EL (cell line): Measurements from ENCODE around the gene COX6B2.

Source experiments
- DNase-seq: peaks from one replicate; pipeline ENCODE4 v3.0.0-alpha.2; 2016

COX6B2 gene

DNA sequence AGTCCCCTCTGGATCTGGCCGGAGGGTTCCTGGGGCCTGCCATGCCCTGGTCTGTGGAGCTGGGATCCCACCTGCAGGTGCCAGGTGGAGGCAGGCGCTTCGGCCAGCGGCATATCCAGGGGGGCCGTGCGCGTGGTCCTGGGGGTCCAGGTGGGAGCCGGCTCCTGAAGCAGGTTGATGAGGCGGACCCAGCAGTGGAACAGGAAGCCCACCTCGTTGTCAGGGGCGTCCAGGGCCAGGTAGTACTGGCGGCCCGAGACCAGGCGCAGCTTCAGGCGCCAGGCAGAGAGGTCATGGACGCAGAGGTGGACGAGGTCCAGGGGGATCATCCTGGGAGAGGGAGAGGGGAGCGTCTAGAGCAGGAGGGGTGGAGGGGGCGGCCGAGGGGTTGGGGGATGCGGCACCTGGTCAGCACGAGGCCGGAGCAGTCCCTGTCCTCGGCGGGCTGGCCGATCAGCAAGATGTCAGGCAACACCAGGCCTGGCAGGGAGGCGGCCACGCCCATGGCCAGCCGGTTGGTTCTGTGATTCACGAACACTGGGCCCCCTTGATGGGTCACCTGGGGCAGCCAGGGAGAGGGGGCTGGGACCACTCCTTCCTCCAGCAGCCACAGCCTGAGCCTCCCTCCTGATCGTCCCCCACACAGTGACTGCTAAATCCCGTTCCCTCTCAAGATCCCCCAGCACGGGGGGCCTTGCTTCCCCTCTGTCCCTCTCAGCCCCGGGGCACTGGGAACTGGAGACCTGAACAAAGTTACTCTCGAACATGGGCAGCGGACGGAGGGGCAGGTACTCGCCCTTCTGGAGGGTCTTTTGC is 7.9 kb upstream of the COX6B2 start:
- no peak for DNase-seq

DNA sequence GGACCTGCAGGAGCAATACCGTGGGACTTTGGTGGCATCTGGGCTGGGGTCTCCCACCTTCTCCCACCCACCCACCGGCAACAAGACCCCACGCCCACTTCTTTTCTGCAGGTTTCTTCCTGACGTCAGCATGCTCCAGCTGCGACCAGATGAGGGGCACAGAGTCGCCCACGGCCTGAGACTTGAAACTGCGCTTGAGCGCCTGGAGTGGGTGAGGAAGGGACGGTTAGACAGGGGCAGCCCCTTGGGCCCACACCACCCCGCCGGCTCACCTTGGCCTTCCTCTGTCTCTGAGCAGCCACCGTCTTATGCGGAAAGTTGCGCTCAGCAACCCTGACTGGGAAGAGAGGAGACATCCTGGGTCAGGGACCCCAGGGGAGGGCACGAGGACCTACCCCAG is 6.4 kb upstream of the COX6B2 start:
- no peak for DNase-seq

DNA sequence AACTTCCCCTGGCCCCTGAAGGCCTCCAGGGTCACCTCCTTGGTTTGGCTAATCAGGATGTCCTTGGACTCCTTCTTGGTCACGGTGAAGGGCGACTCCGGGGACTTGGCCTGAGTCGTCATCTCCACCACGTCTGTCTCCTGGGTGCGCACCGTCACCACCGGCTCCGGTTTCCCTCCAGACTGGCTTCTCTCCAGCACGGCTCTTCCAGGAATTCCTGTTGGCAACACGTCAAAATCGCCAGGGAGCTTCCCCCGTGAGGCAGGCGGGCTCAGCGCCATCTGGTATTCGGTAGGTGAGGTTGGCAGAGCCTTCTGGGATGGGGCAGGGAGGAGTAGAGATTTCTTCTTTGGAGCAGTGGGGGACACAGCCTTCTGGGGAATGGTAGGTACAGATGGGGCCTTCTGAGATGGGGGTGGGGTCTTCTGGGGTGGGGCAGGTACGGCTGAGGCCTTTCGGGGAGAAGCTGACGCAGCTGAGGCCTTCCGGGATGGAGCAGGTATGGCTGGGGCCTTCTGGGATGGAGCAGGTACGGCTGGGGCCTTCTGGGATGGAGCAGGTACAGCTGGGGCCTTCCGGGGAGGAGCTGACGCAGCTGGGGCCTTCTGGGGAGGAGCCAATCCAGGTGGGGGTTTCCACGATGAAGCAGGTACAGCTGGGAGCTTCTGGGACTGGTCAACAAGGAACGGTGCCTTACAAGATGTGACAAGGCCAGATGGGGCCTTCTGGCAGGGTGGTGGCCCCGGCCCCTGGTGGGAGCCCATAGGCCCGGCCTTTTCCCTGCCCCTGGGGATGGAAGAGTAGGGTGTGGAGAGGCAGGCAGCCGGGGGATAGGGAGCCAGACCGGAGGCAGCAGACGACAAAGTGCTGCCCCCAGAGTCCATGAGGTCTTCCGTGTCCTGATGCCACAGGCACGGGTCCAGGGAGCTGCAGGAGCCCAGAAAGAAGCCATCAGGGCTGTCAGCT is 4.7 kb upstream of the COX6B2 start:
- DNase-seq = no peak

DNA sequence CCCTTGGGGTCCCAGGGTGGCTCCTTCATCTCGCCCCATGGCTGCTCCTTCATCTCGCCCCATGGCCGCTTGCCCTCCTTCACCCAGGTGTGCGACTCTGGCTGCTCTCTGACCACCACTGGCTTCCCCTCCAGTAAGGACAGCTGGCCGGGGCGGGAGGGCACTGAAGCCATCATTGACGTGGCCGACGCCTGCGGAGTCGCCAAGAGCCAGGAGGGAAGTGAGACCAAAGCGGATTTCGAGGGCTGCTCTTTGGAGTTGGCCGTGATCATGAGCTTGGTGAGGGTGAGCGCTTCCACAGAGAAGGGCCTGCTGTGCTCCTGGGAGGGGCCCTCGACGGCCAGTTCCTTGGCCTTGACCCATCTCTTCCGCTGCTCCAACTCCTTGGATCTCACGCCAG is 4.0 kb upstream of the COX6B2 start:
- DNase-seq = no peak

DNA sequence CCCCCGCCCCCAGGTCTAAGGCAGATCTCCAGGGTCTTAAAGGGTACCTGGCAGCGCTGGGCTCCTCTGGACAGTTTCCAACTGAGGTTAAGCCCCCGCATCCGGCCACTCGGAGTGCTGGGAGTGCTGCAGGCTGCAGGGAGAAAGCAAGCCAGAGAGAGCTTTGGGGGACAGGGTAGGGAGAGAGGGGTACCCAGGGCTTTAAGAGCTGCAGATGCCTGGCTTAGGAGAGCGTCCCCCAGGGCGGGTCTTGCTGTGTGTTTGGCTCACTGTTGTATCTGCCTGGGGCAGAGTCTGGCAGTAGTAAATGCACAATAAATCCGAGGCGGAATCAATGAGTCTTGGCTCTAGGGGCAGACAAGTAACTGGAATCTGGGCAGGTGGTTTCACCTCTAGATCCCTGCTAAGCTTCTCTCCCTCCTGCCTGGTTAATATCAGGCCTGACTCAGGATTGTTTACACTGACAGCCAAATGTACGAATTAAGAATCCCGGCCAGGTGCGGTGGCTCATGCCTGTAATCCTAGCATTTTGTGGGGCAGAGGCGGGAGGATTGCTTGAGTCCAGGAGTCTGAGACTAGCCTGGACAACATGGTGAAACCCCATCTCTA is 798 bp upstream of the COX6B2 start:
- no peak for DNase-seq

DNA sequence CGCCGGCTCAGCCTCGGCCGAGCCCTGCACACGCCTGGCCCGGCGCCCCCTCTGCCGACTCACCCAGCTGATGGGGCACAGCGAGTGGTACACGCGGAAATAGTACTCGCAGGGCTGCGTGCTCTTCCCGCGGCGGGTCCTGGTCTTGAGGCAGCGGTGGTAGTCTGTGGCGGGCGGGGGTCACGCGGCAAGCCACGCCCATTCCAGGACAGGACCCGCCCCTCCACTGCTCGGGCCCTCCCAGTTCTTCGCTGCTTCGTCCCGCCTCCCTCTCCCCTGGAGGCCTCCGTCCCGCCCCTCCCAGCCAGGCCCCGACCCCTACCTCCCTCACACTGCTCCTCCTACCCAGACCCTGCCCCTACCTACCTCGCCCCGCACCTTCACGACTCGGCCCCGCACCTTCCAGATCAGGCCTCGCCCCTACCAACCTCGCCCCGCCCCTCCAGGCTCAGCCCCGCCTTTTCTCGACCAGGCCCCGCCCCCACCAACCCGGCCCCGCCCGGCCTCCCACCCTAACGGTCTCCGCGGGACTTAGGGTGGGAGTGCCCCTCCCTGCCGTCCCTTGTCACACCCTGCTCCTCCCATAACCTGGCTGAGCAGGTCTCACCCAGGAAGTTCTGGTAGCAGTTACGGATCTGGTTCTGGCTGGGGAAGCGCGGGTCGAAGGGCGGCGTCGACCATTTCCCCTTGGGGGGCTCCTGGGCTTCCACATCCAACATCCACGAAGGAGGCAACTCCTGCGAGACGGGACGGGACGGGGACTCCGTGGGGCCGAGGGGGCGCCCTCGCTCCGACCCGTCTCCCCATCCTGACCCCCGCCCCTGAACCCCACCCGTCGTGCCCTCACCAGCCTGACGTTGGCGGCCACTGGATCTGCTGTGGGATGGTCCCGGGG is 469 bp downstream of the COX6B2 start:
- DNase-seq = peak; percentile 54

DNA sequence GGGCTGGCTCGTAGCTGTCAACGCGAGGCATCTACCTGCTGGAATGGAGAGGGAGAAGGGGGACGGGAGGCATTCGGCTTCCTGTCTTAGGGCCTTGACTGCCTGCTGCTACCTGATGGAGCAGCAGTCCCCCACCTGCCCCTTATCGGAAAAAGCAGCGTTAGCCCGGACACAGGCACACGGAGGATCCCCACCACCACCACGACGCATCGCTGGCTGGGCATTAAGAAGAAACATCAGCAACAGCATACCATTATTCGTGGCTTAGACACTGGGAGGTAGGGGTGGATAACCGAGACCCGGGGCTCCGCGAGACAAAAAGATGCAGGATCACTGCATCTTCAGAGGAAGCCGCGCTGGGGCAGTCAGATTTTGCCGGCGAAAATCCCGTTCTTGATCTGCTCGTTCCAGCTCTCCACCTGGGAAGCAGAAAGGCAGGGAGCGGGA is 1.1 kb downstream of the COX6B2 start:
- DNase-seq = no peak

DNA sequence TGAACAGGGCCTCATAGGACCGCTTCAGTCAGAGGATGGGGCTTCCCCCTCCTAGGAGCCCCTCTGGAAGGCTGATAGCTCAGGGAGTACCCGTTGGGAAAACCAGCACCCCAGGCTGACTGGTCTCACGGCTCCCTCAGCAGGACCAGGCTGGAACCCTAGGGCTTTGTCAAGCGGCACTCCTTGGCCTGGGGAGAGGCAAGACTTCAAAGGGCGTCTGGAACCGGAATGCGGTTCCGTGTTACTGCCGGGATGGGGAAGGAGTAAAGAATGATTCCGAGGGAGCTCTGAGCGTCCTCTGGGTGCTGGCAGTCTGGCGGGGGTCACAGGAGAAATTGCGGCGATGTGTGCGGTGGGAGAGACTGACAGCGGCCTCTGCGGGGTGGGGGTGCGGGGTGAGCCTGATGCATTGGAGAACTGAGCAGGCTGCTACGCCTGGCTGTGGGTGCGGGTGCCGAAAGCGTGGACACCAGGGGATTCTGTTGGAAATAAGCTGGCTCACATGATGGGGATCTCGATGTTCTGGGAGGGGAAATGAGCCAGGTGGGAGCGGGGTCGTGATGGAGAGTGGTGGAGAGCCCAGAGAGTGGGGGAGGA is 1.9 kb downstream of the COX6B2 start:
- DNase-seq = no peak

DNA sequence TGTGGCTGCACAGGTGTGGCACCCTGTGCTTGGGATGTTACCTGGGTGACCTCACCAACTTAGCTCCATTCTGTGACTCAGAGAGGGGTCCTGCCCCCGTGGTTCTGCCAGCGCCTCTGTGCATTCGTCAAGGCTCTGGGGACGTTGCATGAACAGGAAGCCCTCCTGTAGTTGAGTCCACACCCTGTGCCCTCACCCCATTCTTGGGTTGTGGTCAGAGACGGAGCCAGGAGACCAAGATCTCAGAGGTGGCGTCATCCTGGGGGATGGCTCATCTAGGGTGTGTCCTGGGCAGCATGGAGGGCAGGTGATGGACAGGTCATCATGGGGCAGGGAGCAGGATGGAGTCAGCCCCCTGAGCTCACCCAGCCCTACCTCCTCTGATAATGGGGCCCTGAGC is 2.5 kb downstream of the COX6B2 start:
- no peak for DNase-seq

DNA sequence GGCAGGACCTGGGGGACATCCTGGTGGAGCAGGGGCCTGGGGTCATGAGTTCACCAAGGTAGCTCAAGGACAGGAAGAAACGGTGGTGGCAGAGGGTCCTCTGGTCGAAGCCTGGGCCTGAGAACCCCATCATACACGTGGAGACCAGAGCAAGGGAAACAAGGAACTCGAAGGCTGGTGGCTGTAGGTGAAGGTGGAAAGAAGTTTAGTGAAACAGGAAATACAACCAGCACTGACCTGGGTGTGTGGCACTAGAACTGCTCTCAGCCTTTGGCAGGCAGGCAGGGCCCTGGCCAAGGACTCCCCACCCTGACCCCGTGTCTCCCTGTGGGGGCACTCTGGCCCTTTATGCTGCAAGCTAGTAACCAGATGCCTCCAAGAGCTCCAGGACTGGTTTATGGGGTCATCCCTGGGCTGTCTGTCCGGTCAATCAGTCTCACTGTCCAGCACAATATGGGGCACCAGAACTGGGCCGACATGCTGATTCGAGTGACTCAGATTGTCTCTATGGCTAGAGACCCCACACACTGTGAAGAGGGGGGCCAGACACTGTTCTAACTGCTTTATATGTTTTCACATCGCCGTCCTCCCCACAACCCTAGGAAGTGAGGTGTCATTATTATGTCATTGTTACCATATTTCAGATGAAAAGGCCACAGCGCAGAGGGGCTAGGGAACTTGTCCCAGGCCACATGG is 3.8 kb downstream of the COX6B2 start:
- DNase-seq = no peak

DNA sequence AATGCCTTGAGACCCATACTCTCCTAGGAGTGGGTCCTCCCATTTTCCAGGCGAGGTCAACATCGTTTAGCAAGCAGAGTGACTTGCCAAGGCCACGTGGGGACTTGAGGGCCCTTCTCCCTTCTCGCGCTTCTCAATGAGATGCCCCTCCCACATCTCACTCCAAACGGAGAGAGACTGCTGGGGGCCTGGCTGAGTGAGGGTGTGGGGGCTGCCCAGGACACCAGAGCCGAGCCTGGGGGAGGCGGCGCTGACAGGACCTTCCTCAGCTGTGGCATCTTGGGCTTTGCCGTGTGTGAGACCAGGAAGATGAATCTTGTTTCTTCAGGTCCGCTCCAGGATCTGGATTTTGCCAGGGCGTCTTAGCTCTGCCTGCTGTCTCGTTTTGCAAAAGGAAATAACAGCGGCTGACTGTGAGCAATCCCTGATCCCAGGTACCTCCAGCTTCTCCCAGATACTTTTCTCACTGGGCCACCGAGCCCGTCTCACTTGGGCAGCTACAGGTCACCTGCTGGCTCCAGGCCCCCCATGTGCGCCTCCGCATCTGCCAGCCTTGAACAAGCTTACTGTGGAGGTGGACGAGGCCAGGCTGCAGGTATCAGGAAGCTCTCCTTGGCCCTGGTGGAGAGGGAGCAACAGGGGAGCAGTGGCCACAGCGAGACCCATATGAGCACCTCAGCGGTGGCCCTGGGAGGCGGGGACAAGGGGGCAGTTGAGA is 6.0 kb downstream of the COX6B2 start:
- no peak for DNase-seq

DNA sequence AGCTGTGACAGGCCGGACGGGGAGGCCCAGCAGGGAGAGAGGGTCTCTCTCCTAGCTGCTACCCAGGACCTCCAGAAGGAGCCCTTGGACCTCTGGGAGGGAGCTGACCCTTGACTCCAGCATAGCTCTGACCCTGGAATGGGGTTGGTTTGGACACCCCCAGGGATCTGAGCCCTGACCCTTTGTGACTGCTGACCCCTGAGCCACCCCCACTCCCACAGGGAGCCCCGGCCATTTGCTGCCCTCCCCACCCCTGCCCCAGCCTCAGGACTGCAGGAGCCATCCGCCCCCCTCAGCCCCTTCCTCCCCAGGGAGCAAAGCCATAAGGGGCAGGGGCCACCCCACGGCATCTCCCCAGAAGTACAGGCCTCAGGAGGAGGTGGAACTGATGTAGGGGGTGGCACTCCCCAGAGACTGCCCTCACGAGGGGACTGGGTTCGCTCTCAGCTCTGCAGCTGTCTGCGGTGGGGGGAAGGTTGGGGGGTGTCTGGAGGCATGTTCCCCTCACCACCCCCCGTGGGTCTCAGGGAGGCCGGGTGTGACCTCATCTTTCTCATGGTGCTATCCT is 7.0 kb downstream of the COX6B2 start:
- no peak for DNase-seq

DNA sequence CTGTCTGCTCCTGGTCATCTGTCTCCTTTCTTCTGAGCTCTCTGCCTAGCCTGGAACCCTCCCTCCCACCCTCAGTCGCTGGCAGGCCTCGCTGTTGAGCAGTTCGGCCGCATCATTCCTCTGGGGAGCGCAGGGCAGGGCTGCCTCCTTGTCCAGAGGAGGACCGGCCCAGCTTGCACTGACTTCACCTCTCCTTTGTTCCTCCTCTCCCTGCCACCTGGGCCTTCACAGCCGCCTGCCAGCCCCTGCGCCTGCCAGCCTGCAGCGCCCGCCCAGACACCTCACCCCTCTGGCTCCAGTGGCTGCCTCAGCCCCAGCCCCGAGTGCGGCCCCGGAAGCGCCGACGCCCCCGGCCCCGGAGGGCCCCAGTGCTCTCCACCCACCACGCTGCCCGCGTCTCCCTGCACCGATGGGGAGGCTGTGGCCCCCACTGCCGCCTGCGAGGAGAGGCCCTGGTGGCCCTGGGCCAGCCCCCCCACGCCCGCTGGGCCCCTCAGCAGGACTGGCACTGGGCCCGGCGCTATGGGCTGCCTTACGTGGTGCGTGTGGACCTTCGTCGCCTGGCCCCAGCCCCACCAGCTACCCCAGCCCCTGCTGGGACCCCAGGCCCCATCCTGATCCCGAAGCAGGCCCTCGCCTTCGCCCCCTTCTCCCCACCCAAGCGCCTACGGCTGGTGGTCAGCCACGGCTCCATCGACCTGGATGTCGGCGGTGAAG is 7.6 kb downstream of the COX6B2 start:
- no peak for DNase-seq

DNA sequence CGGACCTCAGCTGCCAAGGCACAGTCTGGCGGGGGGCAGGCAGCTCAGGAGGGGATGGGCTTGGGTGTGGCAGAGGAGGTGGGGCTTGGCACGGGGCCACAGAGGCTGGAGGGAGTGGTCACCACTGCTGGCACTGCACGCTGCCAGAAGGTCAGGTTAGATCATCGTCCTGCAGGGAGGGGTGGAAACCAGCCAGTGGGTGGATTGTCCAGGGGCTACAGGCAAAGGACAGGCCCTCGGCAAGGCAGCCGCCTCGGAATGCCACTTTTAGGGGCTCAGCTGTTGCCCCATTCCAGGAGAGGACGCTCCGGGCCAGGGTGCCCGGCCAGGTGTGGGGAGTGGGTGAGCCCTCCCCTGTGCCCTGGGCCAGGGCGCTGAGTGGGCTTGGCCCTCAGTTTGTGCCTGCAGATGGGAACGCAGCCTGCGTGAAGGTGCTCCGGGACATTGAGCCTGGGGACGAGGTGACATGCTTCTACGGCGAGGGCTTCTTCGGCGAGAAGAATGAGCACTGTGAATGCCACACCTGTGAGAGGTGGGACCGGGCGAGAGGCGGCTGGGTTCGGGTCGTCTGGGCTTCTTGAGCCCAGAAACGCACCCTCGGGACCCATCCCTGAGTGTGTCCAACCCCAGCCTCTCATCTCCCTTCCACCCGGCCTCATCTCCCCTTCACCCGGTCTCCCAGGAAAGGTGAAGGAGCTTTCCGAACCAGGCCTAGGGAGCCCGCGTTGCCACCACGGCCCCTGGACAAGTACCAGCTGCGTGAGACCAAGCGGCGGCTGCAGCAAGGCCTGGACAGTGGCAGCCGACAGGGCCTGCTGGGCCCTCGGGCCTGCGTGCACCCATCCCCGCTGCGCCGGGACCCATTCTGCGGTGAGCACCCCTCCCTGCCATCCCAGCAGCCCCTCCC is 8.4 kb downstream of the COX6B2 start:
- peak; percentile 30 for DNase-seq

DNA sequence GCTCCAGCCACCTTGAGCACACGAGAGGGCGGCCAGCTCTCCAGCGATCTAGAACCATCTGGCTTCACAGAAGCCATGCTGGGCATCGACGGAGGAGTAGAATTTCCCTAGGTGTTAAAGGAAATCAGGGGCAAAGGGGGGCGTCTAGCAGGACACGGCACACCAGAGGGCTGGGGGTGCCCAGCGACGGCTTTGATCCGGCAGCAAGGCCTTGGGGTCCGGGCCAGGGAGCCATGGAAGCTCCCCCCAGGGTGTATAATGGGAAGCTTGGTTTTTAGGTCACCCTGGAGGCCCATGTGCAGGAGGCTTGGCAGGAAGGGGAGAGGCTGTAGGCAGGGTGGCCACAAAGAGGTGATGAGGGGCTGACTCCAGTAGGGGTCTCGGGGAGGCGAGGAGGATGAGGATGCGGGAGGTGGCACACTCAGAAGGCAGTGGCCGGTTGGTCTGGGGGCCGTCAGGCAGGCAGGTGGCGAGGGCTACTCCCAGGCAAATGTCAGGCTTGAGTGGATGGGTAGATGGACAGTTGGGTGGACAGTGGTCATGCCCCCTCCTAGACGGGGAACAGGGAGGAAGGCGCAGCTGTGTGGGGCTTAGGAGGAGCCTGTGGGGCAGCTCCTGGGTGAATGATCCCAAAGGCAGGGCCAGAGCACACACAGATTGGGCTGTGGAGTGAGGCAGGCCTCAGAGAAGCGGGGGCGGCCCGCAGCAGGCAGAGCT is 9.3 kb downstream of the COX6B2 start:
- DNase-seq = no peak

DNA sequence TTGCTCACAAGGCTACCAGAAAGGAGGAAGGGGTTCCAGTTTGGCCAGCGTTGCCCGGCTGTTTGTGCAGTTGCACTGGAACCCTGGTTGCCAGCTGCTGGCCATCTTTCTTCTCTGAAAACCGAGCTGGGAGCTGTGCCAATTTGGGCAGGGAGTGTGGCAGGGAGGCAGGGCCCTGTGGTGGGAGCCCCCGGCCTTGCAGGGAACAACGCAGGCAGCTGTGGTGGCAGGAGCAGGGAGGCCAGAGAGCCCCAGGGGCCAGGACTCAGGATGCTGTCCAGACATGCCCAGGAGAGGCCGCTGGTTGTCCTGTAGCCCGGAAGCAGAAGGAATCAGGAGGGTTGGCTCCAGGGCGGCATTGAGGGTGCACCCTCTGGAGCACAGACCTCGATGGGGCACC is 10.1 kb downstream of the COX6B2 start:
- DNase-seq = peak; percentile 46

DNA sequence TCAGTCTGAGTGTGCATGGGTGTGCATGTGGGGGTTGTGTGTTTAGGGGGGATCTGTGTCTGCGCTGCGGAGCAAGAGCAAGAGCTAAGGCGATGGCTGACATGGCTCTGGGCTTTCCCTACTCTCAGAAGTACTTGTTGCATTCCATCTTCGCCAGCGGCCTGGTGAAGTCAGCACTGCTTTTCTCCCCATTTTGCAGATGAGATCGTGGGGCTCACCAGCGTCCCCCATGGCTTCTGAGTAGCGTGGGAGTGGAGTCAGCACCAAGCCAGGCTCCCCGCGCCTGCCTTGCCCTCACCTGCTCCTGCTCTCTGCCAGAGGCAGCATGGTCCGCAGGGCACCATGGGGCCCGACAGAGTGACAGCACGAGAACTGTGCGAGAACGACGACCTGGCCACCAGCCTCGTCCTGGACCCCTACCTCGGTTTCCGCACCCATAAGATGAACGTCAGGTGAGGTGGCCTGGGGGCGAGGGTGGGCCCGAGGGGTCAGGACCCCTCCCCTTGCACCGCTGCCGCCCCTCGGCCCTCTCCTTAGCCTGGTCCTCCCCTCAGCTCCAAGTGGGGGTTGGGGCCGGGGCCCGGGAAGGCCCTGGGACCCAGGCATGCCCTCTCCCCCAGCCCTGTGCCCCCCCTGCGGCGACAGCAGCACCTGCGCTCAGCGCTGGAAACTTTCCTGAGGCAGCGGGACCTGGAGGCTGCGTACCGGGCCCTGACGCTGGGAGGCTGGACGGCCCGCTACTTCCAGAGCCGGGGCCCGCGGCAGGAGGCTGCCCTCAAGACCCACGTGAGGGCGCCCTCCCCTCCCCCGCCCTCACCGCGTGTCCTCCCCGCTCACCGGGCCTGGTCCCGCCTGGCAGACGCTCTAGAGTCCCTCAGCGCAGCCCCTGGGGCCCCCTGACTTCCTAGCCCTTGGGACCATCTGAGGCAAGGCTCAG is 12.7 kb downstream of the COX6B2 start:
- DNase-seq = no peak
